ENCODE results near the gene ARPIN.
A peak's percentile ranks its signal among the peaks of the same experiment; 100 is the strongest.

ARPIN gene

DNA sequence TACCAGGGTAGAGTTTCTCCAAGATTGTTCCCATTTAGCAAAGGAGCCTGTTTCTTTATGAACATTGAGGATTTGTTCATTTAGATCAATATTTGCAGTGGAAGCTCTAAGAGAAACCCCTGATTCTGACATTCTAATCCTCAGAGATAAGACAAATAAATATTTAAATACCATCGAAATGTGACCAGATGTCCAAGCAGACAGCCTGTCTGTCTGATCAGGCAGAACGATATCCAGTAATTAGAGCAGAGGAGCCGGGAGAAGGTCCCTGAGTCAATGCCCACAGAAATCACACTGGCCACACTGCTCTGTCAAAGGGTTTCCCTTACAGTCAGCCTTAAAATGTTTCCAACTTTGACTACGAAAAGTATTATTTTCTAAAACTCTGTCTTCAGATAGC is 15.7 kb upstream of the ARPIN start:
- Histone ChIP-seq H3K4me3 (ENCODE audit: severe bottlenecking) (no peak overlapping the region), H3K27me3 (ENCODE audit: insufficient read depth, poor library complexity, severe bottlenecking) (no peaks in the 10 kb centered on the region), H3K36me3 (ENCODE audit: low read depth) (no peaks in the 10 kb centered on the region), H3K9me3 (ENCODE audit: severe bottlenecking) (no peaks in the 10 kb centered on the region), H3K4me1 (ENCODE audit: insufficient read depth, poor library complexity, severe bottlenecking) (no peaks in the 10 kb centered on the region), H3K27ac (ENCODE audit: poor library complexity, severe bottlenecking) (no peak overlapping the region)
- no peak for DNase-seq (ENCODE audit: low spot score)
- TF ChIP-seq, protein P1, sequence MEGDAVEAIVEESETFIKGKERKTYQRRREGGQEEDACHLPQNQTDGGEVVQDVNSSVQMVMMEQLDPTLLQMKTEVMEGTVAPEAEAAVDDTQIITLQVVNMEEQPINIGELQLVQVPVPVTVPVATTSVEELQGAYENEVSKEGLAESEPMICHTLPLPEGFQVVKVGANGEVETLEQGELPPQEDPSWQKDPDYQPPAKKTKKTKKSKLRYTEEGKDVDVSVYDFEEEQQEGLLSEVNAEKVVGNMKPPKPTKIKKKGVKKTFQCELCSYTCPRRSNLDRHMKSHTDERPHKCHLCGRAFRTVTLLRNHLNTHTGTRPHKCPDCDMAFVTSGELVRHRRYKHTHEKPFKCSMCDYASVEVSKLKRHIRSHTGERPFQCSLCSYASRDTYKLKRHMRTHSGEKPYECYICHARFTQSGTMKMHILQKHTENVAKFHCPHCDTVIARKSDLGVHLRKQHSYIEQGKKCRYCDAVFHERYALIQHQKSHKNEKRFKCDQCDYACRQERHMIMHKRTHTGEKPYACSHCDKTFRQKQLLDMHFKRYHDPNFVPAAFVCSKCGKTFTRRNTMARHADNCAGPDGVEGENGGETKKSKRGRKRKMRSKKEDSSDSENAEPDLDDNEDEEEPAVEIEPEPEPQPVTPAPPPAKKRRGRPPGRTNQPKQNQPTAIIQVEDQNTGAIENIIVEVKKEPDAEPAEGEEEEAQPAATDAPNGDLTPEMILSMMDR (IDR thresholded peaks at IDR 0.05; ENCODE audit: poor library complexity, severe bottlenecking) = no peak
- ATAC-seq (ENCODE audit: low read depth) = no peak

DNA sequence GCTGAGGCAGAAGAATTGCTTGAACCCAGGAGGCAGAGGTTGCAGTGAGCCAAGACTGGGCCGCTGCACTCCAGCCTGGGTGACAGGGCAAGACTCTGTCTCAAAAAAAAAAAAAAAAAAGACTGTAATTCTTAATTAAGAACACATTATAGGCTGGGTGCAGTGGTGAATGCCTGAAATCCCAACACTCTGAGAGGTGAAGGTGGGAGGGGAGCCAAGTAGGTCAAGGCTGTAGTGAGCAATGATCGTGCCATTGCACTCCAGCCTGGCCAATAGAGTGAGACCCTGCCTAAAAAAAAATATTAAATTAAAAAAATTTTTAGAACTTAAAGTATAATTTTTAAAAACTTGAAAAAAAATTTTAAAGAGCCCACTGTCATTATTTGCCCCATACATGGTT is 13.4 kb upstream of the ARPIN start:
- H3K27me3 ChIP-seq (ENCODE audit: insufficient read depth, poor library complexity, severe bottlenecking) = no peaks in the 10 kb centered on the region
- no peaks in the 10 kb centered on the region for H3K9me3 ChIP-seq (ENCODE audit: severe bottlenecking)
- no peaks in the 10 kb centered on the region for H3K36me3 ChIP-seq (ENCODE audit: low read depth)
- H3K4me1 ChIP-seq (ENCODE audit: insufficient read depth, poor library complexity, severe bottlenecking) = no peaks in the 10 kb centered on the region
- TF ChIP-seq, protein P1 (IDR thresholded peaks at IDR 0.05; ENCODE audit: poor library complexity, severe bottlenecking) = no peak
- DNase-seq (ENCODE audit: low spot score) (no peak), ATAC-seq (ENCODE audit: low read depth) (peak; percentile 52; the same call in 1 of the 3 replicates)
- H3K4me3 ChIP-seq (ENCODE audit: severe bottlenecking) = no peak overlapping the region
- H3K27ac ChIP-seq (ENCODE audit: poor library complexity, severe bottlenecking) = no peak overlapping the region

DNA sequence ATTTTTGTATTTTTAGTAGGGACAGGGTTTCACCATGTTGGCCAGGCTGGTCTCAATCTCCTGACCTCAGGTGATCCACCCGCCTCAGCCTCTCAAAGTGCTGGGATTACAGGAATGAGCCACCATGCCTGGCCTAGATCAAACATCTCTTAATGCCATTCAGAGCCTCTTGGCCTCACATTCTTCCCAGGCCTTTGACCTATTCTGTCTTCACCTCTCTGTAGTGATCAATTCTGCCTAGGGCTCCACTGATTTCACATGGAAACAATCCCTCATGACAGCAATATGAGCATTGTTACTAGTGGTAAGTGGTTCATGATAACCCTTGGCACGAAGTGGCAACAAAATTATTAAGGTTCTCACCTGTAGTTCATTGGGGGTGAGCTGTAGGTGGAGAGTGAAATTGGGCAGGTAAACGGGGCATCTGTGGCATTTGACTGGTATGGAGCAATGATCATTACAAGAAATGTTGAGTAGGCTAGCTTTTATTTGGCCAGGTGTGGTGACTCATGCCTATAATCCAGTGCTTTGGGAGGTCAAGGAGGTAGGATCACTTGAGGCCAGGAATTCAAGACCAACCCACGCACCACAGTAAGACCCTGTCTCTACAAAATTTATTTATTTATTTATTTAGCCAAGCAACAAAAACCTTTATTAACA is 4.8 kb upstream of the ARPIN start:
- ATAC-seq (ENCODE audit: low read depth) = peak; percentile 92
- TF ChIP-seq, protein P1 (IDR thresholded peaks at IDR 0.05; ENCODE audit: poor library complexity, severe bottlenecking) = no peak

DNA sequence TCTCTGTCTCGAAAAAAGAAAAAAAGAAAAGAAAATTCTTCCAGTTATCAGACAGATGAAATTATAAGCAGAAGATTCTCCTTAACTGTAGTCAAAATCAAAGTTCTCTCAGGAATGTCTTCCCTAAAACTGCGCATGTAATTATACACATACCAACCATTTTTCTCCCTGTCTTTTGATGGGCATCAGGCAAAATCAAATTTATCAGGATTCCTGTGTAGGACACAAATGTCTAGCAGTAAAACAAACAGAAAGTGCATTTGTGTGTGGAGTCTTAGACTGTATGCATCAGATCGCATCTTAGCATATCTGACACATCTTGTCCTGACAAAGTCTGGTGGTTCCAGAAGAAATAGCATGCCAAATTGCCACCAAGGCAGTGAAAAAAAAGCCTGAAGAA is 3.9 kb upstream of the ARPIN start:
- ATAC-seq (ENCODE audit: low read depth) = no peak
- TF ChIP-seq, protein P1 (IDR thresholded peaks at IDR 0.05; ENCODE audit: poor library complexity, severe bottlenecking) = no peak
- no peak for DNase-seq (ENCODE audit: low spot score)
- Histone ChIP-seq H3K9me3 (ENCODE audit: severe bottlenecking) (no peaks in the 10 kb centered on the region), H3K36me3 (ENCODE audit: low read depth) (peaks cover 2% of the 10 kb centered on the region; the same call in 1 of the 2 replicates), H3K27me3 (ENCODE audit: insufficient read depth, poor library complexity, severe bottlenecking) (no peaks in the 10 kb centered on the region), H3K4me3 (ENCODE audit: severe bottlenecking) (no peak overlapping the region), H3K4me1 (ENCODE audit: insufficient read depth, poor library complexity, severe bottlenecking) (peaks cover 27% of the 10 kb centered on the region), H3K27ac (ENCODE audit: poor library complexity, severe bottlenecking) (peak overlapping the region; percentile 73)

More for the DNA sequence above, 4.8 kb upstream of the ARPIN start:
- no peak overlapping the region for H3K4me3 ChIP-seq (ENCODE audit: severe bottlenecking)
- H3K36me3 ChIP-seq (ENCODE audit: low read depth) = no peaks in the 10 kb centered on the region
- H3K27me3 ChIP-seq (ENCODE audit: insufficient read depth, poor library complexity, severe bottlenecking) = no peaks in the 10 kb centered on the region
- H3K9me3 ChIP-seq (ENCODE audit: severe bottlenecking) = no peaks in the 10 kb centered on the region
- peak overlapping the region; percentile 73 for H3K27ac ChIP-seq (ENCODE audit: poor library complexity, severe bottlenecking)
- peak; percentile 76 for DNase-seq (ENCODE audit: low spot score)
- peaks cover 24% of the 10 kb centered on the region for H3K4me1 ChIP-seq (ENCODE audit: insufficient read depth, poor library complexity, severe bottlenecking)

DNA sequence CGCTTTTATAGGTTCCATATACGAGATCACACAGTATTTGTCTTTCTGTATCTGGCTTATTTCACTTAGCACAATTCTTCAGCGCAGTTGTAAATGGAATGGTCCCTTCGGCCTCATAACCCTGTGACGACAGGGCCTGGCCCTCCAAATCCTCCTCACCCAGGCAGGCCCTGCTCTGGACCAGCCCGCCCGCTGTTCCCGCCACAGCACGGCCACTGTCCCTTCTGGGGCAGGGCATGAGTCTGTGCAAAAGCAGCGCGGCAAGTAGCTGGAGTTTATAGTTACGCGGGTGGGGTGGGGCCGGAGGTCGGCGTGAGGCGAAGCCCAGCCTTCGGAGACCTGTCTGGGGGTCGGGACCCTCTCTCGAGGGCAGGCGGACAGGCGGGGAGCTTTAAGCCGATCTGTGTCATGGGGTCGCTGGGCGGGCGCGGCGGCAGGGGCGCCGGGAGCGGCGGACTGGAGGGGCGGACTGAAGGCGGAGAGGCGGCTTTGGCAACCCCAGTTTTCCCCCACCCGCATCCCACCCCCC is 543 bp downstream of the ARPIN start:
- ATAC-seq (ENCODE audit: low read depth) = peak; percentile 55
- DNase-seq (ENCODE audit: low spot score) = peak; percentile 66
- Histone ChIP-seq H3K27me3 (ENCODE audit: insufficient read depth, poor library complexity, severe bottlenecking) (no peaks in the 10 kb centered on the region), H3K27ac (ENCODE audit: poor library complexity, severe bottlenecking) (peak overlapping the region; percentile 32), H3K4me1 (ENCODE audit: insufficient read depth, poor library complexity, severe bottlenecking) (peaks cover 21% of the 10 kb centered on the region), H3K4me3 (ENCODE audit: severe bottlenecking) (peak overlapping the region; percentile 65), H3K9me3 (ENCODE audit: severe bottlenecking) (no peaks in the 10 kb centered on the region), H3K36me3 (ENCODE audit: low read depth) (peaks cover 10% of the 10 kb centered on the region)
- TF ChIP-seq, protein P1 (IDR thresholded peaks at IDR 0.05; ENCODE audit: poor library complexity, severe bottlenecking) = no peak

All from RWPE2 (cell line).